Neutrophil (primary cell): Measurements from ENCODE around the gene NOP16.

Experiments
- H3K27ac ChIP-seq: fragments of 200-600 bp; sonication (generic); 2 replicates; pipeline ENCODE4 v1.5.1; 2016; ENCODE audit warnings: mild to moderate bottlenecking, moderate library complexity
- H3K27me3 ChIP-seq: fragments of 200-600 bp; sonication (generic); 2 replicates; pipeline ENCODE4 v1.6.0; 2016; ENCODE audit warnings: mild to moderate bottlenecking
- H3K36me3 ChIP-seq: fragments of 200-600 bp; sonication (generic); 2 replicates; pipeline ENCODE4 v1.5.1; 2017
- H3K4me1 ChIP-seq, 2 experiments: fragments of 200-600 bp in 1 of 2; sonication (generic) in 1 of 2; 1 replicate in 1 of 2; 2 replicates in 1 of 2; pipeline versions ENCODE4 v1.5.1 to v1.6.1; 2013 to 2016; ENCODE audit warnings: low read depth in 1 of 2, low read length in 1 of 2, mild to moderate bottlenecking in 1 of 2, moderate library complexity in 1 of 2; ENCODE audit not compliant: control insufficient read depth in 1 of 2, insufficient read depth in 1 of 2
- H3K4me3 ChIP-seq, 2 experiments: fragments of 200-600 bp in 1 of 2; sonication (generic) in 1 of 2; 1 replicate in 1 of 2; 2 replicates in 1 of 2; pipeline ENCODE4 v1.5.1; 2013 to 2016; ENCODE audit warnings: low read depth in 1 of 2, low read length in 1 of 2, mild to moderate bottlenecking in 1 of 2, moderate library complexity in 1 of 2
- H3K9me3 ChIP-seq: fragments of 200-600 bp; sonication (generic); 2 replicates; pipeline ENCODE4 v1.5.1; 2016
- CTCF ChIP-seq: fragments of 200-600 bp; sonication (generic); IDR thresholded peaks from 2 replicates; pipeline ENCODE4 v1.5.1; 2016; ENCODE audit warnings: antibody characterized with exemption

NOP16 gene

GRCh38 chr5:176384366-176384930, 4.0 kb downstream of the NOP16 start:
- Histone ChIP-seq H3K4me3 (no peak overlapping the region), H3K27ac (no peak overlapping the region), H3K36me3 (no peaks in the 10 kb centered on the region), H3K27me3 (no peaks in the 10 kb centered on the region), H3K4me1 (peaks cover 12 to 18% of the 10 kb centered on the region in 2 experiments), H3K9me3 (no peaks in the 10 kb centered on the region)
- TF ChIP-seq CTCF, result no peak

GRCh38 chr5:176383961-176384360, 4.4 kb downstream of the NOP16 start:
- TF ChIP-seq CTCF, result no peak
- Histone ChIP-seq H3K36me3 (no peaks in the 10 kb centered on the region), H3K9me3 (no peaks in the 10 kb centered on the region), H3K4me3 (no peak overlapping the region), H3K27me3 (no peaks in the 10 kb centered on the region), H3K27ac (no peak overlapping the region), H3K4me1 (peaks cover 8 to 13% of the 10 kb centered on the region in 2 experiments)

- Histone ChIP-seq H3K27ac (no peak overlapping the region), H3K27me3 (no peaks in the 10 kb centered on the region), H3K36me3 (no peaks in the 10 kb centered on the region), H3K4me3 (no peak overlapping the region), H3K9me3 (no peaks in the 10 kb centered on the region), H3K4me1 (peaks cover 8 to 11% of the 10 kb centered on the region in 2 experiments)
- no peak for TF ChIP-seq CTCF
Observed at GRCh38 chr5:176383248-176383905, 5.0 kb downstream of the NOP16 start.

- Histone ChIP-seq H3K27me3 (no peaks in the 10 kb centered on the region), H3K4me3 (no peak overlapping the region), H3K4me1 (peaks cover 2 to 5% of the 10 kb centered on the region in 2 experiments), H3K36me3 (no peaks in the 10 kb centered on the region), H3K9me3 (no peaks in the 10 kb centered on the region), H3K27ac (no peak overlapping the region)
- no peak for TF ChIP-seq CTCF
Observed at GRCh38 chr5:176382721-176383120, 5.7 kb downstream of the NOP16 start.

GRCh38 chr5:176381979-176382378, 6.4 kb downstream of the NOP16 start:
- no peak overlapping the region for H3K27ac ChIP-seq
- no peaks in the 10 kb centered on the region for H3K9me3 ChIP-seq
- H3K4me3 ChIP-seq, result no peak overlapping the region
- no peak for TF ChIP-seq CTCF
- no peaks in the 10 kb centered on the region for H3K27me3 ChIP-seq
- no peaks in the 10 kb centered on the region for H3K4me1 ChIP-seq
- no peaks in the 10 kb centered on the region for H3K36me3 ChIP-seq
